Neuronal stem cell (in vitro differentiated cells): Measurements from ENCODE around the gene KIF26B.

Source experiments
- DNase-seq: peaks from one replicate; pipeline ENCODE4 v3.0.0-alpha.2; 2013; ENCODE audit warnings: low spot score
- H2AFZ ChIP-seq: one replicate; pipeline ENCODE4 v1.6.1; 2013; ENCODE audit warnings: mild to moderate bottlenecking, low read length, inconsistent platforms
- H2AK5ac ChIP-seq: 2 replicates; pipeline ENCODE4 v1.6.1; 2013; ENCODE audit warnings: low read depth, mild to moderate bottlenecking, inconsistent platforms, low read length, moderate library complexity, mixed read lengths
- H2BK120ac ChIP-seq: 2 replicates; pipeline ENCODE4 v1.6.1; 2013; ENCODE audit warnings: low read depth, mild to moderate bottlenecking, inconsistent platforms, low read length, moderate library complexity, mixed read lengths
- H2BK12ac ChIP-seq: one replicate; pipeline ENCODE4 v1.6.1; 2013; ENCODE audit warnings: low read length, inconsistent platforms
- H2BK15ac ChIP-seq: 2 replicates; pipeline ENCODE4 v1.6.1; 2013; ENCODE audit warnings: mild to moderate bottlenecking, low read length, inconsistent platforms, mixed read lengths
- H2BK5ac ChIP-seq: one replicate; pipeline ENCODE4 v1.6.1; 2013; ENCODE audit warnings: inconsistent platforms, mild to moderate bottlenecking, low read length, moderate library complexity
- H3K14ac ChIP-seq: one replicate; pipeline ENCODE4 v1.6.1; 2013; ENCODE audit warnings: low read length, inconsistent platforms
- H3K18ac ChIP-seq: 2 replicates; pipeline ENCODE4 v1.6.1; 2013; ENCODE audit warnings: low read length, inconsistent platforms
- H3K23ac ChIP-seq: 2 replicates; pipeline ENCODE4 v1.6.1; 2013; ENCODE audit warnings: low read depth, mild to moderate bottlenecking, mixed read lengths, low read length, inconsistent platforms; ENCODE audit not compliant: poor library complexity
- H3K27ac ChIP-seq: replicated peaks from 3 replicates; pipeline ENCODE4 v1.5.1; 2013; ENCODE audit warnings: low read length, inconsistent platforms
- H3K27me3 ChIP-seq, 3 experiments: 2 replicates each; pipeline ENCODE4 v1.6.1; 2013; ENCODE audit warnings: low read length in 3 of 3, mild to moderate bottlenecking in 2 of 3, inconsistent platforms in 1 of 3, low read depth in 1 of 3, mixed read lengths in 1 of 3, moderate library complexity in 1 of 3; ENCODE audit not compliant: control insufficient read depth in 3 of 3, insufficient read depth in 3 of 3
- H3K36me3 ChIP-seq, 2 donors: replicated peaks in 1 of 2; 2 replicates each; pipeline ENCODE4 v1.6.1; 2013; ENCODE audit warnings: low read length in 2 of 2; ENCODE audit not compliant: control insufficient read depth in 2 of 2, insufficient read depth in 2 of 2
- H3K4ac ChIP-seq: 2 replicates; pipeline ENCODE4 v1.6.1; 2013; ENCODE audit warnings: inconsistent platforms, mild to moderate bottlenecking, low read length, moderate library complexity
- H3K4me1 ChIP-seq, 2 donors: 1 replicate in 1 of 2; 2 replicates in 1 of 2; pipeline ENCODE4 v1.6.1; 2013; ENCODE audit warnings: low read length in 2 of 2, low read depth in 1 of 2; ENCODE audit not compliant: control insufficient read depth in 2 of 2, insufficient read depth in 1 of 2
- H3K4me2 ChIP-seq: one replicate; pipeline ENCODE4 v1.6.1; 2013; ENCODE audit warnings: mild to moderate bottlenecking, low read length, inconsistent platforms; ENCODE audit not compliant: insufficient read depth, poor library complexity, severe bottlenecking
- H3K4me3 ChIP-seq, 2 donors: 2 replicates each; pipeline ENCODE4 v1.5.1; 2013; ENCODE audit warnings: low read length in 2 of 2, mild to moderate bottlenecking in 2 of 2, inconsistent platforms in 1 of 2, moderate library complexity in 1 of 2
- H3K79me1 ChIP-seq: one replicate; pipeline ENCODE4 v1.6.1; 2013; ENCODE audit warnings: low read depth, mild to moderate bottlenecking, inconsistent platforms, low read length, moderate library complexity
- H3K9ac ChIP-seq: one replicate; pipeline ENCODE4 v1.6.1; 2013; ENCODE audit warnings: mild to moderate bottlenecking, low read depth, low read length, inconsistent platforms; ENCODE audit not compliant: poor library complexity
- H3K9me3 ChIP-seq, 2 donors: replicated peaks in 1 of 2; 2 replicates each; pipeline versions ENCODE3 to v1.6.1; 2013; ENCODE audit warnings: low read length in 2 of 2, mild to moderate bottlenecking in 2 of 2, inconsistent platforms in 1 of 2, low read depth in 1 of 2, mixed read lengths in 1 of 2, moderate library complexity in 1 of 2; ENCODE audit not compliant: control insufficient read depth in 2 of 2, insufficient read depth in 1 of 2
- H4K8ac ChIP-seq: one replicate; pipeline ENCODE4 v1.6.1; 2013; ENCODE audit warnings: low read depth, mild to moderate bottlenecking, inconsistent platforms, low read length, moderate library complexity
- H4K91ac ChIP-seq: one replicate; pipeline ENCODE4 v1.6.1; 2013; ENCODE audit warnings: low read length, low read depth, mild to moderate bottlenecking, inconsistent platforms; ENCODE audit not compliant: poor library complexity
- WGBS, 2 donors: extraction: QIAGEN DNeasy Blood & Tissue Kit; methylation state at CpG; one replicate each; pipeline ENCODE4 v1.1.7; 2013; ENCODE audit warnings: missing lambda C conversion rate in 2 of 2, mixed read lengths in 1 of 2; ENCODE audit not compliant: insufficient read length in 2 of 2, insufficient replicate concordance in 1 of 2; ENCODE audit errors: extremely low coverage in 2 of 2; 5-methylcytosine and 5-hydroxymethylcytosine counted together

Gene KIF26B

GRCh38 chr1:245493029-245493428, 338.2 kb downstream of the KIF26B start:
- H2AFZ ChIP-seq: no peak overlapping the region
- no peak overlapping the region for H2BK15ac ChIP-seq
- no peak overlapping the region for H4K8ac ChIP-seq
- no peak overlapping the region for H3K4ac ChIP-seq
- H3K79me1 ChIP-seq: no peaks in the 10 kb centered on the region
- no peak overlapping the region for H3K27ac ChIP-seq
- H3K14ac ChIP-seq: no peak overlapping the region
- no peak overlapping the region for H4K91ac ChIP-seq
- no peak overlapping the region for H3K18ac ChIP-seq
- H3K9me3 ChIP-seq: peaks cover 0 to 7% of the 10 kb centered on the region in 2 donors
- H3K4me3 ChIP-seq: no peak overlapping the region
- H2BK5ac ChIP-seq: no peak overlapping the region
- H3K36me3 ChIP-seq: no peaks in the 10 kb centered on the region
- no peak overlapping the region for H3K9ac ChIP-seq
- no peaks in the 10 kb centered on the region for H3K27me3 ChIP-seq
- H3K4me1 ChIP-seq: no peaks in the 10 kb centered on the region
- no peak overlapping the region for H3K4me2 ChIP-seq
- H2BK120ac ChIP-seq: no peak overlapping the region
- no peak for DNase-seq
- no peak overlapping the region for H2AK5ac ChIP-seq
- no CpG with 5 or more reads among the region's 5 CpGs for WGBS, 2 donors
- H3K23ac ChIP-seq: no peak overlapping the region
- no peak overlapping the region for H2BK12ac ChIP-seq

- Histone ChIP-seq H4K8ac (no peak overlapping the region), H2BK15ac (no peak overlapping the region), H2AFZ (no peak overlapping the region), H3K79me1 (no peaks in the 10 kb centered on the region), H3K18ac (no peak overlapping the region), H3K27me3 (no peaks in the 10 kb centered on the region), H4K91ac (no peak overlapping the region), H2BK120ac (no peak overlapping the region), H3K23ac (no peak overlapping the region), H3K4me2 (no peak overlapping the region), H3K14ac (no peak overlapping the region), H2AK5ac (no peak overlapping the region), H3K9me3 (peaks cover 0 to 15% of the 10 kb centered on the region in 2 donors), H2BK12ac (no peak overlapping the region), H3K4me1 (peaks cover 0 to 12% of the 10 kb centered on the region in 2 donors), H3K27ac (no peak overlapping the region), H2BK5ac (no peak overlapping the region), H3K4me3 (no peak overlapping the region), H3K36me3 (no peaks in the 10 kb centered on the region), H3K4ac (no peak overlapping the region), H3K9ac (no peak overlapping the region)
- WGBS, 2 donors: no CpG with 5 or more reads among the region's 5 CpGs
- no peak for DNase-seq
Observed at GRCh38 chr1:245495681-245496080, 340.9 kb downstream of the KIF26B start.

GRCh38 chr1:245500546-245500945, 345.8 kb downstream of the KIF26B start:
- no peak overlapping the region for H3K4me2 ChIP-seq
- H2AFZ ChIP-seq: no peak overlapping the region
- H3K27ac ChIP-seq: no peak overlapping the region
- no peak overlapping the region for H2BK120ac ChIP-seq
- no peaks in the 10 kb centered on the region for H3K79me1 ChIP-seq
- no peak for DNase-seq
- H2BK15ac ChIP-seq: no peak overlapping the region
- no peak overlapping the region for H2BK12ac ChIP-seq
- peaks cover 0 to 15% of the 10 kb centered on the region in 2 donors for H3K4me1 ChIP-seq
- H2BK5ac ChIP-seq: no peak overlapping the region
- H3K23ac ChIP-seq: no peak overlapping the region
- H3K4me3 ChIP-seq: no peak overlapping the region
- no peak overlapping the region for H3K4ac ChIP-seq
- no peaks in the 10 kb centered on the region for H3K27me3 ChIP-seq
- no peak overlapping the region for H2AK5ac ChIP-seq
- no peak overlapping the region for H3K18ac ChIP-seq
- no peaks in the 10 kb centered on the region for H3K36me3 ChIP-seq
- WGBS, 2 donors: no CpG with 5 or more reads among the region's 7 CpGs
- H3K9ac ChIP-seq: no peak overlapping the region
- no peak overlapping the region for H3K14ac ChIP-seq
- H4K8ac ChIP-seq: no peak overlapping the region
- H3K9me3 ChIP-seq: peaks cover 0 to 8% of the 10 kb centered on the region in 2 donors
- H4K91ac ChIP-seq: no peak overlapping the region

- Histone ChIP-seq H2AFZ (no peak overlapping the region), H3K4me3 (no peak overlapping the region), H3K18ac (no peak overlapping the region), H2BK15ac (no peak overlapping the region), H3K4me2 (no peak overlapping the region), H3K27ac (no peak overlapping the region), H4K8ac (no peak overlapping the region), H3K4me1 (peaks cover 0 to 15% of the 10 kb centered on the region in 2 donors), H2BK5ac (no peak overlapping the region), H2BK12ac (no peak overlapping the region), H3K9ac (no peak overlapping the region), H3K9me3 (peaks cover 0 to 8% of the 10 kb centered on the region in 2 donors), H4K91ac (no peak overlapping the region), H3K27me3 (no peaks in the 10 kb centered on the region), H3K14ac (no peak overlapping the region), H2AK5ac (no peak overlapping the region), H3K79me1 (no peaks in the 10 kb centered on the region), H3K4ac (no peak overlapping the region), H3K36me3 (no peaks in the 10 kb centered on the region), H2BK120ac (no peak overlapping the region), H3K23ac (no peak overlapping the region)
- no peak for DNase-seq
- WGBS, 2 donors: no CpG with 5 or more reads among the region's 7 CpGs
Observed at GRCh38 chr1:245501633-245502032, 346.8 kb downstream of the KIF26B start.
